Stimulated activated CD8-positive, alpha-beta memory T cell treated with anti-CD3 and anti-CD28 coated beads, Interleukin-4, amount 100 ng/mL, for 4 hours (primary cell): ENCODE data around the gene USP36.
"Not testable (repeated sequence)": the region's sequence is repeated elsewhere in the genome, so short reads cannot be mapped to it uniquely, and the experiment has no call there.

ENCODE experiments used
- DNase-seq, 2 donors: peaks; one replicate each; pipeline ENCODE4 v3.0.0-alpha.2; 2020; ENCODE audit warnings: low read depth in 2 of 2, low spot score in 1 of 2

The USP36 gene

DNA sequence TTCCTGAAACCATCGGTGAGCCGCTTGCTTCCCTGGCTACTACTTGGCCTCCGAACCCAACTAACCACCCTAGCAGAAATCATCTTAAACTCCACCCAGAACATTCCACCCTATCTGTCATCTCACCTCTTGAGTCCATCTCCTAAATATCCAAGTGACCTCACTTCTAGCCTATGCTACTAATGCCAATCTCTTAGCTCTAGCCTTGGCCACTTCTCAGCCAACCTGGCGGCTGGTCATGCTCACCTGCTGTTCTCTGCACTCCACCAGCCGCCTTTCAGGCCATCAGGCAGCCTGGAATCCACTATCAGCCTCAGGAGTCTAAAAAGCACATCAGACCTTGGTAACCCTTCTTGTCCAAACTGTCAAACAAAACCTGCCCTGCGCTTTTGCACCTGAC lies 46.6 kb downstream of the USP36 start:
- DNase-seq = no peak

DNA sequence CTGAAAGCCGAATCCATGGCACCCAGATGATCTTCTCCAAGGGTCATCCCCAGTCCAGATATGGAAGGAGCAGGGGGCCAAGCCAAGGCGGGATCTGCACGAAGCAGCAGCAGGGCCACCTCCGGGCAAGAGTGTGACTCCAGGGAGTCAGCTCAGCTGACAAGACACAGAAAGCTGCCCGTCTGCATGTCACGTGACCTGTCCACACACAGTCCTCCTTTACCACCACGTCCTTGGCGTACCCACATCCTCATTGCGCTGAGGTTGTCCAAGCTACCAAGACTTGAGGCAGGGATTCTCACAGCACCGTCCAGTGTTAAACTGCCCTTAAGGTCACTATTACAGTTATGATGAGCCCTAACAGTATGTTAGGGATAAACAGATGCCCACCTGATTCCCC lies 47.2 kb downstream of the USP36 start:
- DNase-seq = no peak

DNA sequence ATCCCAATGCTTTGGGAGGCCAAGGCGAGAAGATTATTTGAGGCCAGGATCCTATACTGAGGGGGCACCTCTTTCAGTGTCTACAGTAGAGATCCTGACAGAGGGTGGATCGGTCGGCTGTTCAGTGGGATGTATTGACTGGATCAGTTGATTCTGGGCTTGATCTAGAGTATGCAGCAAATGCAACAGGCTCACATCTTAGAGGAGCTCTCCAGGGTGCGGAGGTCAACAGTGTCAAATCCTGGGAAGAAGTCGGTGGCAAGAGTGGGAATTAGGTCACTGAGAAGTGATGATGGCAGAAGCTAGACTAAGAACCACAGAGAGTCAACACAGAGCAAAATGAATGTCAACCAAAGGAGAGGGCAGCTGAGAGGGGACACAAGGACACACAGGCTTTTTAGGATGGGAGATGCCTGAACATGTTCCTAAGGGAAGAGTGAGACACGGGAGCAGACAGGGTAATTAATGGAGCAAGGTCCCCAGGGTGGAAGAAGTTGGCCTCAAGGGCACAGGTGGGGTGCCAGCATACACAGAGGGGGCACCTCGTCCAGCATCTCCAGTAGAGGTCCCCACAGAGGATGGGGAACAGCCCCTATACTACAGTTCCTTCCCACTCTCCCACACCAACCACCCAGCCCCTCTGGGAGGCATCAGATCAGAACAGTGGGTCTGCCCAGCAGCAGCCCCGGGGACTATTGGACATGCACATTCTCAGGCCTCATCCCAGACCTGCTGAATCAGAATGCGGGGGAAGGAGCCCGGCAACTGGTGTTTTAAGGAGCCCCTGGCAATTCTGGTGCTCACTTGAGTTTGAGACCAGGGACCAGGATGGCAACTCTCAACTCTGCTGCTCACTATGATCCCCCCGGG lies 48.5 kb downstream of the USP36 start:
- no peak for DNase-seq

DNA sequence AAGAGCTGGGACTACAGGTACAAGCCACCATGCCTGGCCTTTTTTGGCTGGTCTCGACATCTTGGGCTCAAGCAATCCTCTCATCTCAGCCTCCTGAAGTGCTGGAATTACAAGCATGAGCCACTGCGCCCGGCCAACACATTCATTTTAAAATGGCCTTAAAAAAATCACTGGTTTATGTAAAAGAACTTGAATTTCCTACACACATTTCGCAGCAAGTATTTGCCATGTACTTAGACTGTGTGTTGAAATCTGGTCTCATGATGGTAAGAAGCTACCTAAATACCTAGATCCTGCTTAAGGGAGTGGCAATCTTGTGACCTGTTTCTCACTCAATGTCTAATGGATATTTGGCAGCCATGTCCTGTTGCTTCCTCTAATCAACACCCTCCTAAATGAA lies 50.1 kb downstream of the USP36 start:
- no peak for DNase-seq

DNA sequence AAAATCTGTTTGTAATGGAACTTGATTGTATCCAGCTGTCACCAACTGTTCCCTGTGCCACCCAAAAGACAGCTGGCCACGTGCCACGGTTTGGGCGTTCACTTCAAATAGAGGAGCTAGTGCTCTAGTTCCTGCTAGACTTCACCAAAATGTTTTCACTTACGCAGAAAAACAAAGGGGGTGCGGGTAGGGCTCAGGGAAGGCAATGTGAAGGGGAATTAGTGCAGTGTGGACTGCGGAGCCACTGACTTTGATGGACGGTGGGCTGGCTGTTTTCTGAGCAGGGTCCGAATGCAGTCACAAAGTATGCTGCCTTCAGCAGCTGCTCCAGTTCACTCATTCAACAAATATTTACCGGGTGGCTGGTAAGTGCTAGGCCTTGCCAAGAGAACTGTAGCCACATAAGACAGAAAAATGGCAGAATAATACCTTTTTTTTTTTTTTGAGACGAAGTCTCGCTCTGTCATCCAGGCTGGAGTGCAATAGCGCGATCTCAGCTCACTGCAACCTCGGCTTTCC lies 50.9 kb downstream of the USP36 start:
- DNase-seq = no peak

DNA sequence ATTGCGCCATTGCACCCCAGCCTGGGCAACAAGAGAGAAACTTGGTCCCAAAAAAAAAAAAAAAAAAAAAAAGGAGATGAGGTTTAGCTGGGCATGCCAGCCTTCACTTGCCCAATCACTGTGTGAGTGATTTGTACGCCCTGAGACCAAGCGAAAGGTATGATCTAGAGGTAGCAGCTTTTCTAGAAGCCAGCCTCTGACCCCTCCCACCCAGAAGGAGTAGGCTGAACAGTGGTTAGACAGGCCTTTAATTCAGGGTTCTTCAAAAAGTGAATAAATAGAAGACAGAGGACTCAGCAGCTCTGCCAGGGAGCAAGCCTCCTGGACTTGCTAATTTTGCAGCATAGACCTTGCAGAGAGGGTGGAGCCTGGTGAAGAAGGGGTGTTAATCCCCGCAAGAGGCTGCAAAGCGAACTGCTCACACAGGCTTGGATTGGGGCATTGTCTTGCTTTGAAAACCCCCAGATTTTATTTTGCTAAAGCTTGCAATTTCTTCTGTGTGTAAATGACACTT lies 51.4 kb downstream of the USP36 start:
- no peak for DNase-seq

DNA sequence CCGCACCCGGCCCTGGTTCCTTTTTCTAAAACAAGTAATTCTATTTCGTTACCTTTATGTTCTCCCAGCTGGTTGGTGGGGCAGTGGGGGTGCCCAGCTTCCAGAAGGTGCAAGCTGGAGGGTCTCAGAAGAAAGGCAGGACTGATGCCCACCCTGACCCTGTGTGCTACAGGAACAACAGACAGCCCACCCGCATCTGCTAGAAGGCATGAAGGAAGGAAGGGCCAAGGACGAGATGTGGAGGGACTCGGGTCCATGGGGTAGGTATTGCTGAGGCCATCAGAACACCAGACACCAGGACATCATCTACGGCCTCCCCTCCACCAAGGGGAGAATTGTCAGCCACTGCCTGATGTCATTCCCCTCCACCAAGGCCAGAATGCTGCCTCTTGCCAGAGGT lies 52.2 kb downstream of the USP36 start:
- DNase-seq = no peak

DNA sequence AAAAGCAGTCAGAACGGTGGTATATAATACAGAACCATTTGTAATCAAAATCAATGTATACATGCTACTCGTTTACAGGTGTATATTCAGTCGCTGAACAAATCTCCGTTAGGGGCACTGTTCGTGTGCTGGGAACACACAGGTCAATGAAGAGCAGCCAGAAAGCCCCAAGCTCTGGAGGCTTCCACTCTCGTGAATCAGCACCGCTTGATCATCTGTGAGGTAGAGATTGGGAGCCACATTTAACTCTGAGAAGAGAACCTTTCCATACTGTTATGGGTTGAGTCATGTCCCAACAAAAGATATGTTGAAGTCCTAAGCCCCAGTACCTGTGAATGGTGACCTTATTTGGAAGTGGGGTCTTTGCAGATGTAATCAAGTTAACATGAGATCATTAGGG lies 53.2 kb downstream of the USP36 start:
- no peak for DNase-seq

DNA sequence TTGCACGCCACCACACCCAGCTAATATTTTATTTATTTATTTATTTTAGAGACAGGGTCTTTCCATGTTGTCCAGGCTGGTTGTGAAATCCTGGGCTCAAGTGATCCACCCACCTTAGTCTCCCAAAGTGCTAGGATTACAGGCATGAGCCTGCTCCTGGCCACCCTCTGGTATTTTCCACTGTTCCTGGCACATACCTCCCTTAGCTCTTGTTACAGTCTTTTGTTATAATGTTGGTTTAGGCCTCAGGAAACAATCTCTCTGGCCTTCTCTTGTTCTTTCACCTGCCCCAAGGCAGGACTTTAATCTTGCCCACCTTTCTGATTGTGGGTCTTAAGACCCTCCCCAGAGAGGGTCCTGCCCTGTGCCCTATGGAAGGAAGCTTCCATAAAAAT lies 55.0 kb downstream of the USP36 start:
- no peak for DNase-seq

DNA sequence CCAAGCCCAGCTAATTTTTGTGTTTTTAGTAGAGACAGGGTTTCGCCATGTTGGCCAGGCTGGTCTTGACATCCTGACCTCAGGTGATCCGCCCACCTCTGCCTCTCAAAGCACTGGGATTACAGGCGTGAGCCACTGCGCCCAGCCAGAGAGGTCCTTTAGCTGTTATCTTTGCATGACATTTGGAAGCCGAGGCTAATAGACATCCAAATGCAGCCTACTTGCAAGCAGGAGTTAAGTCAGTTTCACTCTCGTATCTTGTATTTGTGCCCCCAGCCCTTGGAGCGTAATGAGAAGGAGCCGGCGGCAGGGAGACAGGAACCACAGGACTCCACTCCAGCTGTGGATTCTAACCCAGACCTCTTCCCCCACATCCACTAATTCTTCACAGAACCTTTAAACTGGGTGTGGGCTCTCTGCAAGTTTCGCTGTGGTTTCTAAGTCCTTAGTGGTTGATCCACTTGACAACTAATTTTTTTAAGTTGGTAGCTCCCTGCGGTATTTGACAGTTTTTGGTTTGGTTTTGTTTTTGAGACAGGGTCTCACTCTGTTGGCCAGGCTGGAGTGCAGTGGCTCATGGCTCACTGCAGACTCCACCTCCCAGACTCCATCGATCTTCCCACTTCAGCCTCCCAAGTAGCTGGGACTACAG lies 55.5 kb downstream of the USP36 start:
- DNase-seq = no peak

DNA sequence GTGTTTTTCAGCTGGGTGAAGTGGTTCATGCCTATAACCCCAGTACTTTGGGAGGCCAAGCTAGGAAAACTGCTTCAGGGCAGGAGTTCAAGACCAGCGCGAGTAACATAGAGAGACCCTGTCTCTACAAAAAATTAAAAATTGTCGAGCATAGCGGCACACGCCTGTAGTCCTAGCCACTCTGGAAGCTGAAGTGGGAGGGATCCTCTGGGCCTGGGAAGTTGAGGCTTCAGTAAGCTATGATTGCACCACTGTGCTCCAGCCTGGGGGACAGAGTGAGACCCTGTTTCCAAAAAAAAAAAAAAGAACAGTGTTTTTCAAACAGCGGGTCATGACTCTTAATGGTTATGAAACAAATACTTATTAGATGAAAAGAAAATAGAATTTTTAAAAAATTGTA lies 56.3 kb downstream of the USP36 start:
- no peak for DNase-seq

DNA sequence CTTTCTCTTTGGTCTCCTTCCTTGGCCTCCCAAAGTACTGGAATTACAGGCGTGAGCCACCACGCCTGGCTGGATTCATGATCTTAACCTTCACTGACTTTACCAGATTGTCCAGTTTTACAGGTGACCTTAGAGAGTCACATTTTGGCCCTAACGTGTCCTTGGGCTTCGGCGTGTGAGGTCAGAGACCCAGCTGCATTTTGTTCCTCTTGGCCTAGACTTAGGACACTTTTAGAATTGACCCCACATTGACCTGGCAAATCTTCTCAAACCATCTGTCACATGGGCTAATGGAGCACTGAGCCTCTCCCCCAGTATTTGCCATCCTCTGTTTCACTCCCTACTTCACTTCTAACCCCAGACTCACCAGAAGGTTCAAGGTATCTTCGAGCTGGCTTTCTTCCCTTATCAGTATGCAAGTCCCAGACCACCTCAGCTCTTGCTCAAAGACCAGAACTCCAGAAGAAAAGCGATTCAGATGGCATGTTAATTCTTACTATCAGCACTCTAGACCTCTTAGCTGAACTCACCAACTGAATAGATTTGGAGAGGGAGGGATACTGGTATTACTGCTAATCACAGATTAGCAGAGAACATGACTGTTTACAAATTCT lies 56.8 kb downstream of the USP36 start:
- DNase-seq = no peak

DNA sequence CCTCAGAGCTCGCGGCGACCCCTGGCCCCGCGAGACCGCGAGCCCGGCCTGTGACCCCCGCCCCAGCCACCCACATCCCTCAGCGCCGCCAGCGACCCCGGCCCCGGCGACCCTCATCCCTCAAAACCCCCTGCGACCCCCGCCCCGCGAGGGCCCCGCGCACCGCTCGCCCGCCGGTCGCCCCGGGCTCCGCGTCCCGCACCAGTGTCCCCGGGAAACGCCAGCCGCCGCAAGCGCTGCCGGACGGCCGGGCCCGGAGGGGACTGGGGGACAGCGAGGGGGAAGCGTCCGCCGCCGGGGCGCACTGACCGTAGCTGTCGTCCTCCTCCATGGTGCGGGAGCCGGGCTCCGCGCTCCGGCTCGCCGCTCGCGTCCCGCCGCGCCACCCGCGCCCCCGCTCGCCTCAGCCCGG lies 58.7 kb downstream of the USP36 start, which contains the start of gene CYTH1:
CYTH1 (minus strand) TSS at position 381 of the 412 bp plus-strand sequence; CDS start at position 331, 50 bp downstream.
- DNase-seq = no peak

DNA sequence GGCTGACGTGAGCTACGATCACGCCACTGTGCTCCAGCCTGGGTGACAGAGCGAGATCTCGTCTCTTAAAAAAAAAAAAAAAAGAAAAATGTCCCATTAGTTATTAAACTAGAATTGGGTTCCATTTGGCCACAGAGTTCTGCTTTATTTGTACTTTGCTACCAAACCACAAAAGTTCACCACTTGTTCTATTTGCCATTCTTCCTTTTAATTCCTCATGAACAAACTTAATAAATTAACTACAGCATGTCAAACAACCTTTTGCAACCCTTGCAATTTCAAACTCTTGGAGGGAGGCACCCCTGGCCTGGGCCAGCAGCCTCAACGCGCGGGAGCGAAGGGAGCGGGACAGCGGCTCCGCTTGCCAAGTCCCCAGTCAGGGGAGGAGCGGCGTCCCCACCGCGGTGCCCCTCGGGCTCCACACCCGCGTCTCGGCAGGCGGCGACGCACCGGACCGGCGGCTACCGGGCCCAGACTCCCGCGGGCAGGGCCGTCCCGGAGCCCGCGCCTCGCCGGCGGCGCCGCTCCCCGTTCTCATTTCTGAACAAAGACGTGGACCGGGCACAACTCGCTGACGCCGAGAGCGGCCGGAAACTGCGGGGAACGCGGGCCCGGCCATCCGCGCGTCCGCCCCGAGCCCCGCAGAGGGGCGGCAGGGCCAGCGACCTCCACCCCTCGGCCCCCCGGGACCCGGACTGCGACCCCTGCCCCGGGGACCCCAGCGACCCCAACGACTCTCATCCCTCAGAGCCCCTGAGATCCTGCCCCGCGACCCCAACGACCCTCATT lies 59.3 kb downstream of the USP36 start:
- DNase-seq = no peak

DNA sequence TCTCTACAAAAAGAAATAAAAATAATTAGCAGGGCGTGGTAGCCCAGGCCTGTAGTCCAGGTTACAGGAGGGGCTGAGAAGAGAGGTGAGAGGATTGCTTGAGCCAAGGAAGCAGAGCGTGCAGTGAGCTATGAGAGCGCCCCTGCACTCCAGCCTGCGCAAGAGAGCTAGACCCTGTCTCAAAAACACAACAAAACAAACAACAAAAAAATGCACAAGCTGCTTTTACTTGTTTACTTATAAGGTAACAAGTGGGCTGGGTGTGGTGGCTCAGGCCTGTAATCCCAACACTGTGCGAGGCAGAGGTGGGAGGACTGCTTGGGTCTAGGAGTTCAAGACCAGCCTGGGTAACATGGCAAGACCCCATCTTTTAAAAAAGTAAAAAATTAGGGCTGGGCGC lies 60.3 kb downstream of the USP36 start:
- DNase-seq = no peak

DNA sequence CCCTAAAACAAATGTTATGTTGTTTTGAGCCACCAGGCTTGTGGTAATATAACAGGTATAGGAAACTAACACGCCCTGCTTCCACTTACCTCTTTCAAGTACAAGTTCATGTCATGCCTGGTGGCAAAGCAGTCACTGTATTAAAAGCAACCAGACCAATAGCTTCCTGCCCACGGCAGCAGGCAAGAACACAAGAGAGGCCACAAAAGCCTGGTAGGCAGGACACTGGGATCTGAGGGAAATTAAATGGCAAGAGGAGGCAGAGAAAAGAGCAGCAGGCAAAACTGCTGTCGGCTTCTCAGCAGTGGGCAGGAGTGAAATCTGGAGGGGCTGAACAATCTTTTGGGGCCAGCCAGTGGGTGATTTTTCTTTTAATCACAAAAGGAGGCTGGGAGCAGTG lies 60.8 kb downstream of the USP36 start:
- DNase-seq = no peak

DNA sequence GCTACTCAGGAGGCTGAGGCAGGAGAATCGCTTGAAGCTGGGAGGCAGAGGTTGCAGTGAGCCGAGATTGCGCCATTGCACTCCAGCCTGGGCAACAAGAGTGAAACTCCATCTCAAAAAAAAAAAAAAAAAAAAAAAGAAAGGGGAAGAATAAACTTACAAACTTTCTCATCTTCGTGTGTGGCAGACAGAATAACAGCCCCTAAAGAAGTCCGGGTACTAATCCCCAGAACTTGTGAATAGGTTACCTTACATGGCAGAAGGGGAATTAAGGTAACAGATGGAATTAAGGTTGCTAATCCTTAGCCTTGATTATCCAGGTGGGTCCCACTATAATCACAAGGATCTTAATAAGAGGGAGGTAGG lies 61.3 kb downstream of the USP36 start:
- DNase-seq = not testable (repeated sequence)

DNA sequence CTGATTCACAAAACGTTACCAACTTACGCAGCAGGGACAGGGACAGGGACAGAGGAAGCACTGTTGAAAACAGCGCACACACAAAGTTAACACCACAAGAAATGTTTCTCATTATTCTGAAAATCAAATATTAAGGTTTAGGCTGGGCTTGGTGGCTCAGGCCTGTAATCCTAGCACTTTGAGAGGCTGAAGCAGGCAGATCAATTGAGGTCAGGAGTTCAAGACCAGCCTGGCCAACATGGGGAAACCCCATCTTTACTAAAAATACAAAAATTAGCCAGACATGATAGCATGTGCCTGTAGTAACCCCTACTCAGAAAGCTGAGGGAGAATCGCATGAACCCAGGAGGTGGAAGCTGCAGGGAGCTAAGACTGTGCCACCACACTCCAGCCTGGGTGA lies 62.7 kb downstream of the USP36 start:
- no peak for DNase-seq

DNA sequence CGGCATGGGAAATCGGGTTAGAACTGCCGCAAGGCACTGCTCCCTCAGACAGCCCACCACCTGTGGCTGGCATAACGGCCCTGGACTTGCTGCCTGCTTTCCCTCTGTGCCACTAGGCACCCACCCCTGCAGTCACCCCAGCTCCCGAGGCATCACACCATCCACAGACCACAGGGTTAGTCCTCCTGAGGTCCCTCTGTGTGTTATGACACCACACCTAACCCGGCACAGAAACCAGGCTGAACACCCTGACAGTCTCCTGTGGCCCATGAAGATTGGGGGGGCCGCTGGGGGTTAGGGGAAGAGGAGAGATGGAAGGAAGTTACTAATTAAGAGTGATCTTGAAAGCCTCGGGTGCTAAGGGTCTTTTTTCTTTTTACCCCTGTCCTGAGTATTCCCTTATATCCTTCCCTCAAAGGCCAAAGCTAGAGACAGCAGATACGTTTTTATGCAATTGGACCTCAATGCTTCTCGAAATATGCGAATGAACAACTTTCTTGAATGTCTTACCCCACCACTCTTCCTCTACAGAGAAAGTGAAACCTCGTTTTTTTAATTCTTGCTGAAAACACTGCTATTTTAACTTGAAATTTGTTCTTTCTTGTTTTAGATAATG lies 65.5 kb downstream of the USP36 start:
- no peak for DNase-seq

DNA sequence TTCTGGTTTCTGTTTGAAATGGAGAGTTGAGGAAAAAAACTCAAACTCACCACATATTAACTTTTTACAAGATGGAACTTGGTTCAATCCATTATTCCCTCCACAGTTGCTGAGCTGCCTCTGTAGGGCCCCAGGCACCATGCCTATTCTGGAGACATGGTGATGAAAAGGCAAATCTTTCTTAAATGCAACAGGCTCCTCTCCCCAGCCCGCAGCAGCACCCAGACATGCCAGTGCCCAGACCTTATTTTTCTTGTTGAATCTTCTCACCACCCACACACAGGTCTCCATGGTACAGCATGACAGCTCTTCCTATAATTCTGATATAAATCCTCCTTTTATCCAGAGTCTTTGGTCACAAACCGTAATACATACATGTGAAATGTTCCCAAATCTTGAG lies 66.2 kb downstream of the USP36 start:
- no peak for DNase-seq
